GM19395 (cell line): ENCODE data around the gene HTRA2.
"Not testable (repeated sequence)": the region's sequence is repeated elsewhere in the genome, so short reads cannot be mapped to it uniquely, and the experiment has no call there.

Source experiments
- ATAC-seq: cut with Tn5 transposase; IDR thresholded peaks from one replicate; pipeline ENCODE4 v1.9.1; 2021; ENCODE audit warnings: mild to moderate bottlenecking, moderate library complexity; ENCODE audit not compliant: unreplicated experiment

HTRA2 gene

DNA sequence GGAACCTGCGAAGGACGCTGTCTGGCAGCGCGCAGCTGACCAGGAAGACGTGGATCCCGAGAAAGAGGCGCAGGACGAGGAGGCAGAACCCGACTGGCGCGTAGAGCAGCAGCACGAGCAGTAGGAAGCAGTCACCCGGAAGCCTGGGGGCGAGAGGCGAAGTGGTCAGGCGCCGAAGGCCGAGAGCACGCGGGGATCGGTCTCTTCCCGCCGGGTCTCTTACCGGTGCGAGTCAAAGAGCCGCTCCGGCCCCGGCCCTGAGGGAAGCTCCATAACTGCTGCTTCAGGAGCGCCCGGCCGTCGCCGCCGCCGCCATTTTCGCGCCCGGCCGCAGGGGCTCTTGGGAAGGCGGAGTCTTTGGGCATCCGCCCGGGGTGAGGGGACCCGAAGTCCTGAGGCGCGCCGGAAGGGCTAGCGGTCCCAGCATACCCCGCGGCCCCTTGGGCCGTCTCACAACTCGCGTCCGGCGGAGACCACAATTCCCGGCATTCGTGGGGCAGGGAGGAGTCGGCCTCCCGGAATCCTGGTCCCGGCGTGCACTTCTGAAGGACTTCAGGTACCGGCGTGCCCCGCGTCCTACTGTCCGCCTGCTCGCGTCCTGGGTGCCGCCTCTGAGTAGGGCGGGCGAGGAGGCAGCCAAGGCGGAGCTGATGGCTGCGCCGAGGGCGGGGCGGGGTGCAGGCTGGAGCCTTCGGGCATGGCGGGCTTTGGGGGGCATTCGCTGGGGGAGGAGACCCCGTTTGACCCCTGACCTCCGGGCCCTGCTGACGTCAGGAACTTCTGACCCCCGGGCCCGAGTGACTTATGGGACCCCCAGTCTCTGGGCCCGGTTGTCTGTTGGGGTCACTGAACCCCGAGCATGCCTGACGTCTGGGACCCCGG, at the start of gene HTRA2, which contains the start of gene AUP1:
TSS of gene HTRA2 (plus strand) at position 577 of the 882 bp plus-strand sequence. CDS start at position 651, 74 bp downstream.
TSS of gene AUP1 (minus strand) at position 350 of the 882 bp plus-strand sequence. CDS start at position 273, 77 bp downstream.
- ATAC-seq, result peak; percentile 82

DNA sequence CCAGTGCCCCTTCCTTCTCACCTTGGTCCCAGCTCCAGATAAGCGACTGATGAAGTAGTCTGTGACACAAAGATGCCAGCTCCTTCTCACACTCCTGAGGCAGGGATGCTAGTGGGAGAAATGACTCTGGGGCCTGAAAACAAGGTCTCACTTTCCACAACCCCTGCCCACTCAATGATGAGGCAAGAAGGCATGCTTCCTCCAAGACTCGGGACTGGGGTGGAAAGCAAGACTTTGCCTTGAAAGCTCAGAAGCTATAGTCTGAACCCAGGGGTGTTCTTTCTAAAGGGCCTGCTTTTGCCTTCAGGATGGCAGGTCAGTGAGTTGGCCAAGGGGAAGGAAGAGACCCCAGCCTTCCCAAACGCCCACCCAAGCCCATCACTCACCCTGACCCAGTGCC, 48.3 kb upstream of the HTRA2 start:
- ATAC-seq, result no peak

DNA sequence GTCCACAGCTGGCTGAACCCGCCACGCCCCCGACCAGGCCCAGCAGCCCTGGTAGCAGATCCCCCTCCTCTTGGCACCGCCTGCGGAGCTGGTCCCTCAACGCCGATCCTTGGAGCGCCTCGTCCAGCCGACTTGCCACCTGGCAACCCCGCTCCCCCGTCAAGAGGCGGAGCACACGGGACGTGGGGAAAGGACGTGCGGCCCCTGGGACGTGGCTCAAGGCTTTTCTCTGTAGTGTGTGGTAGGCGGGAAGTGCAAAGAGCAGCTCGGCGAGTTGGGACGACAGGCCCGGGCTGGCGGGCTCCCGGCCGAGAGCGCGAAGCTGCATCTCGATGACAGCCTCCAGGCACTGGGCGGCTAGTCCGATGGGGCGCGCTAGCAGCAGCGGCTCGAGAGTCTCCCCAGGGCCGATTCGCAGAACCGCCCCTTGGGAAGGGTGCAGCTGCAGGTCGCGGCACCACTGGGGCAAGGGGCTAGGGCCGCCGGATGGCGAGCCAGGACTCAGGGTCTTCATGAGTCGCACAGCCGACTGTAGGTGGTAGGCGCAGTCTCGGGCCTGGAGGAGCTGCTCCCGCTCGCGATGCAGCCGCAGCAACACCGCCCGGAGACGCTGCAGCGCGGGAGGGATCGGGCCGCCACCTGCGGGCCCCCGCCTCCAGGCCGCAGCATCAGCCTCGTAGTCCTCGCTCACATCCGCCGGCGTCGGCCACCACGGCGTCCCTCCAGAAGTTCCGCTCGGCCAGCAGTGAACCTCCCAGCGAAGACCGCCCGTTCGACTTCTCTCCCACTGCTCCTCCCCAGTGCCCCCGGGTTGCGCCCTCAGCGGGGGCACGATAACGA, 47.6 kb upstream of the HTRA2 start:
- peak; percentile 46 for ATAC-seq

DNA sequence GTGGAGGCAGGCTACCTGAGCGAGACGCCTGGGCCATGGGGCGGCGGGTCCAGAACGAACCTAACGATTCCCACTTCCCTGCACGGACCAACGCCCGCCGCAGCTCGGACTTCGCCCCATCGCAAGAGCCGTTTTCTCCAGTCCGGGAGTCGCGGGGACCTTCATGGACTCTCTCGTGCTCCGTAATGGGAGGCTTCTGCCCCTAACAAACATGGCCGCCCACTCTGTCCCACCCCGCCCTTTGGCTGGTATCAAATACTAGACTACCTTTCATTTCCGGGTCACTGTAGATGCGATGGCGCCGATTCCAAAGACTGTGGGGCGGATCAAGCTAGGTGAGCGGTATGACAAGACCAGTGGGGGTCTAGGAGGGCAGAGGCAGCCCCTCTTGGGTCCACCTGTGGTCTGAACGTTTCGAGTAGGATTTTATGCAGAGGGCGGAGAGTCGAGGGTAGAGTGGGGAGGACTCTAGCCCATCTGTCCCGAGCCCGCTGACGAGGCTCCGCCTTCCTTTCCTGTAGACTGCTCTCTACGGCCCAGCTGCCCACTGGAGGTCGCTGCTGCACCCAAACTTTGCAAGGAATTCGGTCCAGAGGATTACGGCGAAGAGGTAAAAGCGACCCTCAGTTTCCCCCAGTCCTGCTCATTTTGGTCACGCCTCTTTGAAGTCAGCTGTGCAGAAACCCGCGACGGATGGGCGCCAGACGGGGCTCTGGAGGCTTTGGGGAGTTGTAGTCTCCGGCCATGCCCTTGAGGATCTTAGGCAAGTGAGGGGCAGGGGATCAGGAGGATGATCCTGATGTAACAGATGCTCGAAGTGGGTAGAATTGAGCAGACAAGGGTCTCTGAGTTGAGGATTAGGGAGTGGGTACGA, 46.7 kb upstream of the HTRA2 start, which contains the start of the genes CCDC142 and TTC31:
TSS of gene CCDC142 (minus strand) at position 198 of the 874 bp plus-strand sequence. CDS start at position 37, 161 bp downstream.
TSS of gene TTC31 (plus strand) at position 281 of the 874 bp plus-strand sequence. CDS start at position 296, 15 bp downstream.
- peak; percentile 94 for ATAC-seq

DNA sequence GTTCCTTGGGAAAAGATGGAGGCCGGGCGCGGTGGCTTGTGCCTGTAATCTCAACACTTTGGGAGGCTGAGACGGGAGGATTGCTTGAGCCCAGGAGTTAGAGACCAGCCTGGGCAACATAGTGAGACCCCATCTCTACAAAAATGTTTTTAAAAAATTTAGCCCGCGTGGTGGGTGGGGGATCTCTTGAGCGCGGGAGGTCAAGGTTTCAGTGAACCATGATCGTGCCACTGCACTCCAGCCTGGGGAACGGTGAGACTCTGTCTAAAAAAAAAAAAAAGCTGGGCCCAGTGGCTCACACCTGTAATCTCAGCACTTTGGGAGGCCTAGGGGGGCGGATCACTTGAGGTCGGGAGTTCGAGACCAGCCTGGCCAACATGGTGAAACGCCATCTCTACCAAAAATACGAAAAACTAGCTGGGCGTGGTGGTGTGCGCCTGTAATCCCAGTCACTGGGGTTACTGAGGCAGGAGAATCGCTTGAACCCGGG, 46.0 kb upstream of the HTRA2 start:
- not testable (repeated sequence) for ATAC-seq

DNA sequence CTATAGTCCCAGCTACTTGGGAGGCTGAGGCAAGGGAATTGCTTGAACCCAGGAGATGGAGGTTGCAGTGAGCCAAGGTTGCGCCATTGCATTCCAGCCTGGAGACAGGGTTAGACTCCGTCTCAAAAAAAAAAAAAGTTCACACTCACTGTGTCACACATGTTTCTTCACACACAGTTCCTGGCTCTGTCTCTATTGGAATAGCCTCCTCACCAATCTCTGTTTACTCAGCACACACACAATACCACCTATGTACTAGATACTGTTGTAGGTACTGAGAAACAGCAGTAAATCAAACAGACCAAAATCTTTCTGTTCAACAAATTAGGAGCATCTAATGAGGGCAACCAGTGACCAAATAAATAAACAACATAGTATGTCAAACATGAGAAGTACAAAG, 43.6 kb upstream of the HTRA2 start:
- no peak for ATAC-seq

DNA sequence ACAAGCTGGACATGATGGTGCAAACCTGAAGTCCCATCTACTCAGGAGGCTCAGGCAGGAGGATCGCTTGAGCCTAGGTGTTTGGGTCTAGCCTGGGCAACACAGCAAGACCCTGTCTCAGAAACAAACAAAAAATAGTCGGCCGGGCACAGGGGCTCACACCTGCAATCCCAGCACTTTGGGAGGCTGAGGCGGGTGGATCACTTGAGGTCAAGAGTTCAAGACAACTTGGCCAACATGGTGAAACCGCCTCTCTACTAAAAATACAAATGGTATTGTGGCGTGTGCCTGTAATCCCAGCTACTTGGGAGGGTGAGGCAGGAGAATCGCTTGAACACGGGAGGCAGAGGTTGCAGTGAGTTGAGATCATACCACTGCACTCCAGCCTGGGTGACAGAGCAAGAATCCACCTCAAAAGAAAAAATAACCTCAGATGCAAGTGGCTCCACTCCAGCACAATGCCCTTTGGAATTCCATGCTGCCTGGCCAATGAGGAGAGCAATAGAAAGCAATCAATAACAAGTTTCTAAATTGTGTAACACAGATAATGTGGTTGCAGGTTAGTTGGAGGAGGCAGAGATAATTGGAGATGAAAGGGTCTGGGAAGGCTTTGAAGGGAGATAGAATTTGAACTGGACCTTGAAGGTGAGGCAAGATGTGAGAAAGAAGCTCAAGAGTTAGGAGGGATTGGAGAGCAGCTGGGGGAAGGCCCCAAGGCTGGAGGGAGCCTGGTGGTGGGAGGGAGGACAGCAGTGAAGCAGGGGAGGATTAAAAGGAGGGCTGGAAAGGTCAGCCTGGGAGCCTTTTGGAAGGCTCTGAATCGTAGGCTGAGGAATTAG, 40.9 kb upstream of the HTRA2 start:
- ATAC-seq, result no peak

DNA sequence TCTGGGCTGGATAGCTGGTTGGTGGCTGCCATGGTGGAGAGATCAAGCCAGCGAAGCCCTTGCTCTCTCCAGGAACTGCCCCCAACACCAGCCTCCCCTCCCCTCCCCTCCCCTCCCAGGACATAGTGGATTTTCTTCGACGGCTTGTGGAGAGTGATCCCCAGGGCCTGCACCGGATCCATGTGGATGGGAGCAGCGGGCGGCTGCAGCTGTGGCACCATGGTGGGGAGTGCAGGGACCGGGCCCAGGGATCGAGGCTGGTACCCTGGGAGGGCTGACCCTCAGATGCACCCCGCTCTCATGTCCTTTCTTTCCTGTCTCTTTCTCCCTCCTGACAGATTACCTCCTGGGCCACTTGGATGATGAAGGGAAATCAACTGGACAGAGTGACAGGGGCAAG, 39.8 kb upstream of the HTRA2 start:
- ATAC-seq, result no peak

DNA sequence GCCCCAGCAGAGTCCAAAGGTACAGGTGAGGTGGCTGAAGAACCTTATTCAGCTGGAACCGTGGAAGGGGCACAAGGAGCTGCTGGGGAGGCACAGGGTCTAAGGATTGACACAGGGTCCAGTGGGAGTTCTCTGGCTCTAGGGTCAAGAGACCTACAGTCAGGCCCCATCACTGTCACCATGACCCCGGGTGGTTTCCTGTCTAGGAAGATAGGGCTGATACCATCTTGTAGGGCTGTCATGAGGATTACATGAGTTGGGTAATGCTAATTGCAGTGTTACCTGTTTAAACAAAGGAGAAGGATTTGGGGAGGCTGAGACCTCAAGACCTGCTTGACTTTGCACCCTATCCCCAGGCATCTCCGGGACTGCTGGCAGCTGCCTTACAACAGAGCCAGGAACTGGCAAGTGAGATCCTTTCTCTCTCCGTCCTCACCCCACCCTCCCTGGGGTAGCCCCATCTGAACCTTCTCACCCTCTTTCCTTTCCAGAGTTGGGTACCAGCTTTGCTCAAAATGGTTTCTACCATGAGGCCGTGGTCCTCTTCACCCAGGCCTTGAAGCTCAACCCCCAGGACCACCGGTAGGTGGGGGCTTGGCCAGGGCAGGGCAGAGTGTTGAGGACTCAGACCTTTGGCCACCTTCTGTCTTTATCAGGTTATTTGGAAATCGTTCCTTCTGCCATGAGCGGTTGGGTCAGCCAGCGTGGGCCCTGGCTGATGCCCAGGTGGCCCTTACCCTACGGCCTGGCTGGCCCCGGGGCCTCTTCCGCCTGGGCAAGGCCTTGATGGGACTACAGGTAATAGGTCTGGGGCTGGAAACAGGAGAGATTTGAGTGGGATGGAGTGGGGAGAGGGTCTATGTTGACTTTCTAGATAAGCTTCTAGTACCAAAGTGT, 37.8 kb upstream of the HTRA2 start:
- ATAC-seq, result no peak

DNA sequence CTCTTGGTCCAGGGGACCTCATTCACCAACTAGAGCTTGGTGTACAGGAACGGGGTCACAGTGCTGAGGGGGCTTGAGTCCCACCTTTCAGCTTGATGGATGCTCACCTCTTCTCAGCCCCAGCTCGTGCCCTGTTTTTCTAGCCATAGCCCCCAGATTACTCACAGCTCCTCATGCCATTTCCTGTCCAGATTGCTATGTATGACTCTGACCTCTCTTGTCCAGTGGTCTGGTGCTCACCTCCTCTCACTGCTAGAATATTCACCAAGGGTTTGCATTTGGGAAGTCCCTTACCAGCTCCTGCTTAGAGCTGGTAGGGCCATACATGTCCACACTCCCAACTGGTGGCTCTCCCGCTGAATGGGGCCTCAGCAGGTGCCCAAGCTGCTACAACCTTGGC, 36.2 kb upstream of the HTRA2 start:
- ATAC-seq, result no peak

DNA sequence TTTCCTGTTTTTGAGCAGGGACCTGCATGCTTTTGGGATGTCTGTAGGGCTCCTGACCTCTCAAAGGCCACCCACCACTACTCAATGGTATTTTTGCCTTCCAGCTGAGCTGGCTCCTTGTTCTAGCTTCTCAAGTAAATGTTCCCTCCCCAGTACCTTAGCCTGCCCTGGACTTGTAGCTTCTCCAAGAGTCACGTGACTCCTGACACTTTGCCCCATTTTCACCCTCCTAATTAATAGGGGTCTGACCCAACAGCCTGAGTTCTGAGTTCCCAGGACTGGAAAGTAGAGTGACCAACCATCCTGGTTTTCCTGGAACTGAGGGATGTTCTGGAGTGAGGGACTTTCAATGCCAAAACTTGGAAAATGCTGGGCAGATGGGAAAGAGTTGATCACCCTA, 34.3 kb upstream of the HTRA2 start:
- ATAC-seq, result no peak

DNA sequence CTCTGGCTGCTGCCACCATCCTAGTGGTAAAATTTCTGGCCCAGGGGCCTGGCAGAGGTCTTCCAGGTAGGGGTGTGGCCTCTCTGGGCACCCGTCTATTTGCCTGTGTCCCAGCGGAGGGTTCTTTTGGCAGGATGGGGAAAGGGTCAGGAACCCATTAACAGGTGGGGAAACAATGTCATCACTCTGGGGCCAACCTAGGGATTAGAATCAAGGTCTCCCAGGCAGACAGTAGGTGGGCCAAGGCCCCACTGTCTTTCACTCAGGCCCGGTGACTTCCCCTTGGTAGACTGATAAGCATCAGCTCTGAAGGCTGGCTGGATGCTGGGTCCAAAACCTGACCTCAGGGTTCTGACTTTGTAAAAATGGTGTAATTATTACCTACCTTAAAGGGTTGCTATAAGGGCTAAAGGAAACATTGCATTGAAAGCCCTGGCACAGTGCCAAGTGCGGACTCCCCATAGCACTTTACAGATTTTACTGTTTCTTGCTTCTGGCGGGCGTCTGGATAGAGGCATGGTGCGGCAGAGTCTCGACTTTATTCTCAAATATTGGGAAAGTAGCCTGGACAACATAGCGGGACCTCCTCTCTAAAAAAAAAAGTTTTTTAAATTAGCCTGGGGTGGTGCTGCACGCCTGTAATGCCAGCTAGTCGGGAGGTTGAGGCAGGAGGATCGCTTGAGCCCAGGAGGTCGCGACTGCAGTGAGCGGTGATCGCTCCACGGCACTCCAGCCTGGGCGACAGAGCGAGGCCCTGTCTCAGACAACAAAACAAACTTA, 32.5 kb upstream of the HTRA2 start:
- ATAC-seq, result no peak

DNA sequence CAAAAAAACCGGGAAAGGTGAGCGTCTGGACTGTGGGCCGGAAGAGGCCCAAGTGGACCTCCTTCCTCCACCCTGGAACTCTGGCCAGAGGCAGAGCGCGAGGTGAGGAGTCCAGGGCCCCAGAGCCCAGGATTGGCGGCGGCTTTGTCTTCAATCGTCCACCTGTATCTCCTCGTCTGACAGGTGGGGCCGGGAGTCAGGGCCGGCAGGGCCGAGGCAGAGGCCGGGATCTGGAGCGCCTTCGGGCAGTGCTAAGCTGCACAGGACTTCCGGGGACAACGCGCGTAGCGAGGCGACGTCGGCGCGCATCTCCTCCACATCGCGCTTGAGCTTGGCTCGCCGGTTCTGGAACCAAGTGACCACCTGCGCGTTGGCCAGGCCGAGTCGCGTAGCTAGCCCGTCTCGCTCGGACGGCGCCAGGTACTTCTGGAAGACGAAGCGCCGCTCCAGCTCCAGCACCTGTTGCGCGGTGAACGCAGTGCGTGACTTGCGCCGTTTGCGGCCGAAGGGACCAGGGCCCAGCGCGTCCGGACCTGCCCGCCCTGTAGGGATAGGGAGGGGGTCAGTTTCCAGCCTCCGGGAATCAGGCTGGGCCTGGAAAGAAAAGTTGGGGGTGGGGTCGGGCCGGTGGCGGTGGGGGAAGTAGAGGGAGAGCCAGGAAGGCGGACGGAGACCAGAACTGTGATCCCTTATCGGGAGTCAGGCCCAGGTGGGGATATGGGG, 31.8 kb upstream of the HTRA2 start:
- no peak for ATAC-seq

DNA sequence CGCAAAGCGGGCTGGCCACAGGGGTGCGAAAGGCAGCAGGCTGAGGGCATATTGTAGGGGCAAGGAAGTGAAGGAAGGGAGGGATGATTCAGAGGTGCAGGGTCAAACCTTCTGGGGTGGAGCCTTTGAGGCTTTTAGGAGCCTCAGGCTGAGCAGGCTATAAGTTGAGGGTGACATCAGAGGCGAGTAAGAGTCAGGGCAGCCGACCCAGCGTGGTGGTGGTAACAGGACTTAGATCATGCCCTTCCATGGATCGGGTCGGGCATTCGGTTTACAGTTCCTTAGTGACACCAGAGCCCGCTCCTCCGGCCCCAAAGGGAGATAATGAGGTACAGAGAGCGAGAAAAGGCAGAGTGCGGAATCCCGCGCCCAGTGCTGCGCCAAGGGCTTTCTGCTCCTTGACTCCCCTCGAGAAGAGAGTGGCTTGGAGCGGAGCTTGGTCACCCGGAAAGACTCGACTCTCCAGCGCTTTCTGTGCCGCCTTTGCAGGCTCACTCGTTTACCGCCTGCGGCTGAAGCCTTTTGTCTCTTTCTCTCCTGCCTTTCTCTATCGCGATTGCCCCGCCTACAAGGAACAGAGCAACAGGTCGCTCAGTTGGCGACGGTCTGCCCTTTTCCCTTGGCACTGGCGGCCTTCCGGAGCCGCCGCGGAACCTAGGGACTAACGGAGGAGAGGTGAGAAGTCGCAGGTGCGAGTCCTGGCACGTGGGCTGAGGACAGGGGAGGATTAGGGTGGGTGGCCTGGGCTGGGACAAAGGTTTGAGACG, 31.1 kb upstream of the HTRA2 start:
- ATAC-seq, result no peak

DNA sequence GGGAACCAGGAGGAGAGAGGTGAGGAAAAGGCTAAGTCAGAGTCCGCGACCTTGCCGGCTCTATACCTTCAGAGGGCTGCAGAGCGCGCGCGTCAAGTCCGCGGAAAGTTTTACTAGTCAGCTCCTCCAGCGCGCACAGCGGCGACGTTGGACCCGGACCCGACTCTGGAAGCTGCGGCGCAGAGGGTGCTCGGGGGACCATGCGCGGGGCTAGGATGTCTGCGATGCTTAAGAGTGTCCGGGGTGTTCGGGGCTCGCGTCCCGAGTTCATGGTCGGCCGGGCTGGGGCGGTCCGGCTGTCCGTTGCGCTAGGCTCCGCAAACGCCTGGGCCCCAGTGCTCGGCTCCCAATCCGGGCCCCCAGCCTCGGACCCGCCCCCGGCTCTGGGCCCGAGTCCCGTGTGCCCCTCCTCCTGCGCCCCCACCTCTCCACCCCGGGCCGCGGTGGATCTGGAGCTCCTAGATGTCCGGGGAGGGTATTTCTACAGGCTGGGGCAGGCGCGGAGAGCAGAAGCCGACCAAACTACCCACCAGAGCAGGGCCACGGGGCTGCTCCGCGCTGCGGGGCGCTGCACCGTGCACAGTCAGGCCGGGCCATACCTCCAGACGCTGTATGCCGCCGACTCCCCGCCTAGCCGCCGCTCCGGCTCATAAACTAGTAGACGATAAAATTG, 30.3 kb upstream of the HTRA2 start, which contains the start of gene LBX2:
TSS of gene LBX2 (minus strand) at position 337 of the 673 bp plus-strand sequence. CDS start at position 271, 66 bp downstream.
- ATAC-seq, result no peak
